Measurements from ENCODE around the gene NUDT14.

GRCh38 chr14:105211758-105212089 lies 30.6 kb upstream of the NUDT14 start:
- no peak for TF ChIP-seq CTCF (conservative IDR thresholded peaks at IDR 0.05; ENCODE audit: low read length)
- no peak for TF ChIP-seq EZH2phosphoT487 (IDR thresholded peaks at IDR 0.05; ENCODE audit: borderline replicate concordance)
